Karpas-422 (cell line): ENCODE results near the gene KLRG1. TPM values are rescaled to one million over a fixed set of nuclear protein-coding genes. Genes with fewer than 3 reads are reported as not detected.

Experiments used
- DNase-seq: peaks from one replicate; pipeline ENCODE4 v3.0.0-alpha.2; 2015
- H2AFZ ChIP-seq: fragments of 200-600 bp; sonication (generic); 2 replicates; pipeline ENCODE4 v1.6.1; 2014; ENCODE audit warnings: antibody characterized with exemption, low read length, mixed read lengths
- H3K27ac ChIP-seq: fragments of 200-600 bp; sonication (generic); 2 replicates; pipeline ENCODE4 v1.5.1; 2014; ENCODE audit warnings: mild to moderate bottlenecking, low read length, moderate library complexity
- H3K27me3 ChIP-seq: fragments of 200-600 bp; sonication (generic); 2 replicates; pipeline ENCODE4 v1.6.1; 2014; ENCODE audit warnings: low read length, mixed read lengths
- H3K36me3 ChIP-seq: fragments of 200-600 bp; sonication (generic); 2 replicates; pipeline ENCODE4 v1.6.1; 2014; ENCODE audit warnings: low read length, mixed read lengths; ENCODE audit not compliant: insufficient read depth
- H3K4me1 ChIP-seq: fragments of 200-600 bp; sonication (generic); 2 replicates; pipeline ENCODE4 v1.6.1; 2014; ENCODE audit warnings: mild to moderate bottlenecking, low read length, mixed read lengths
- H3K4me2 ChIP-seq: fragments of 200-600 bp; sonication (generic); 2 replicates; pipeline ENCODE4 v1.6.1; 2014; ENCODE audit warnings: low read length, low read depth, mild to moderate bottlenecking; ENCODE audit not compliant: poor library complexity, severe bottlenecking
- H3K4me3 ChIP-seq: fragments of 200-600 bp; sonication (generic); 2 replicates; pipeline ENCODE4 v1.5.1; 2014; ENCODE audit warnings: mild to moderate bottlenecking, antibody characterized with exemption, low read length, mixed read lengths
- H3K79me2 ChIP-seq: fragments of 200-600 bp; sonication (generic); 2 replicates; pipeline ENCODE4 v1.6.1; 2014; ENCODE audit warnings: mild to moderate bottlenecking, low read length, mixed read lengths
- H3K9ac ChIP-seq: fragments of 200-600 bp; sonication (generic); 2 replicates; pipeline ENCODE4 v1.6.0; 2014; ENCODE audit warnings: low read length
- H3K9me2 ChIP-seq: fragments of 200-600 bp; sonication (generic), shearing (Covaris generic); replicated peaks from 2 replicates; pipeline ENCODE4 v1.6.0; 2014; ENCODE audit warnings: mild to moderate bottlenecking, low read length, moderate library complexity; ENCODE audit not compliant: insufficient read depth
- H3K9me3 ChIP-seq: fragments of 300-700, 200-600 bp; sonication (generic); 2 replicates; pipeline ENCODE4 v1.6.1; 2014; ENCODE audit warnings: low read length, mixed read lengths
- H4K20me1 ChIP-seq: fragments of 200-600 bp; sonication (generic); 2 replicates; pipeline ENCODE4 v1.6.1; 2014; ENCODE audit warnings: mild to moderate bottlenecking, antibody characterized with exemption, low read length, low read depth; ENCODE audit not compliant: insufficient read depth
- total RNA-seq: library from RNA; depleted of rRNA; stranded (reverse); fragments of >200 nt; shearing (Covaris generic); gene quantifications from 2 replicates; pipeline ENCODE4 v1.2.3, GENCODE V29; 2014; ENCODE audit warnings: low replicate concordance; rRNA removed

KLRG1 gene
- total RNA-seq: 9.1 and 34.7 TPM in 2 replicates

GRCh38 chr12:8989413-8989812 is at the start of gene KLRG1:
KLRG1 (plus strand) TSS chr12:8989546; CDS start chr12:8989636, 90 bp downstream.
- no peak within 1 kb of the TSS for H3K4me3 ChIP-seq
- no peaks in the 10 kb centered on the region for H3K27me3 ChIP-seq
- H3K4me1 ChIP-seq: peaks cover 26% of the 10 kb centered on the region
- no peak within 1 kb of the TSS for H3K4me2 ChIP-seq
- H3K79me2 ChIP-seq: 0 out of 2 replicates have a peak, but pooled peaks cover 3% of the 10 kb centered on the region
- no peak for DNase-seq
- H2AFZ ChIP-seq: 0 out of 2 replicates have a peak within 1 kb of the TSS, but pooled peaks have one; percentile 64
- H3K9me2 ChIP-seq: no peaks in the 10 kb centered on the region
- H3K9me3 ChIP-seq: no peaks in the 10 kb centered on the region
- H3K9ac ChIP-seq: no peak within 1 kb of the TSS
- H4K20me1 ChIP-seq: no peaks in the 10 kb centered on the region
- H3K36me3 ChIP-seq: no peaks in the 10 kb centered on the region
- H3K27ac ChIP-seq: 0 out of 2 replicates have a peak within 1 kb of the TSS, but pooled peaks have one; percentile 5

GRCh38 chr12:8941691-8942478 is 47.5 kb upstream of the KLRG1 start:
- peaks cover 55% of the 10 kb centered on the region; the same call in 1 of the 2 replicates for H3K36me3 ChIP-seq

GRCh38 chr12:8943565-8944186 is 45.7 kb upstream of the KLRG1 start:
- no peaks in the 10 kb centered on the region for H3K9me2 ChIP-seq
- H3K27me3 ChIP-seq: no peaks in the 10 kb centered on the region
- no peak overlapping the region for H3K4me2 ChIP-seq
- no peak overlapping the region for H3K4me3 ChIP-seq
- DNase-seq: peak; percentile 30
- peaks cover 41% of the 10 kb centered on the region for H3K79me2 ChIP-seq
- peaks cover 20% of the 10 kb centered on the region for H3K4me1 ChIP-seq
- H3K9me3 ChIP-seq: no peaks in the 10 kb centered on the region
- H3K9ac ChIP-seq: no peak overlapping the region
- H4K20me1 ChIP-seq: peaks cover 37% of the 10 kb centered on the region
- H2AFZ ChIP-seq: no peak overlapping the region
- no peak overlapping the region for H3K27ac ChIP-seq
- peaks cover 57% of the 10 kb centered on the region; the same call in 1 of the 2 replicates for H3K36me3 ChIP-seq

More at GRCh38 chr12:8941691-8942478, 47.5 kb upstream of the KLRG1 start:
- no peak overlapping the region for H3K4me2 ChIP-seq
- no peak for DNase-seq
- peaks cover 5% of the 10 kb centered on the region for H3K4me1 ChIP-seq
- H2AFZ ChIP-seq: no peak overlapping the region
- H3K27me3 ChIP-seq: no peaks in the 10 kb centered on the region
- peaks cover 23% of the 10 kb centered on the region for H3K79me2 ChIP-seq
- no peak overlapping the region for H3K9ac ChIP-seq
- H3K27ac ChIP-seq: no peak overlapping the region
- no peaks in the 10 kb centered on the region for H3K9me2 ChIP-seq
- no peak overlapping the region for H3K4me3 ChIP-seq
- H3K9me3 ChIP-seq: no peaks in the 10 kb centered on the region
- peaks cover 19% of the 10 kb centered on the region; the same call in 1 of the 2 replicates for H4K20me1 ChIP-seq

GRCh38 chr12:8946733-8947132 is 42.6 kb upstream of the KLRG1 start:
- Histone ChIP-seq H3K9me3 (no peaks in the 10 kb centered on the region), H3K4me3 (peak overlapping the region; percentile 77; the same call in 1 of the 2 replicates), H3K36me3 (peaks cover 51% of the 10 kb centered on the region; the same call in 1 of the 2 replicates), H2AFZ (no peak overlapping the region), H4K20me1 (peaks cover 39% of the 10 kb centered on the region), H3K27me3 (no peaks in the 10 kb centered on the region), H3K79me2 (peaks cover 66% of the 10 kb centered on the region), H3K9ac (no peak overlapping the region), H3K27ac (0 out of 2 replicates have a peak overlapping the region, but pooled peaks have one; percentile 7), H3K9me2 (no peaks in the 10 kb centered on the region), H3K4me2 (peak overlapping the region; percentile 85), H3K4me1 (peaks cover 27% of the 10 kb centered on the region)
- no peak for DNase-seq

GRCh38 chr12:8947737-8948136 is 41.6 kb upstream of the KLRG1 start:
- peak; percentile 44 for DNase-seq
- Histone ChIP-seq H3K36me3 (peaks cover 45% of the 10 kb centered on the region), H3K4me2 (peak overlapping the region; percentile 85), H3K79me2 (peaks cover 76% of the 10 kb centered on the region), H3K9me3 (no peaks in the 10 kb centered on the region), H3K9ac (peak overlapping the region; percentile 95), H2AFZ (no peak overlapping the region), H3K4me1 (peaks cover 27% of the 10 kb centered on the region), H3K27me3 (no peaks in the 10 kb centered on the region), H4K20me1 (peaks cover 39% of the 10 kb centered on the region), H3K9me2 (no peaks in the 10 kb centered on the region), H3K4me3 (peak overlapping the region; percentile 77), H3K27ac (peak overlapping the region; percentile 74)

GRCh38 chr12:8948701-8949341 is 40.5 kb upstream of the KLRG1 start:
- Histone ChIP-seq H3K4me3 (peak overlapping the region; percentile 77), H4K20me1 (peaks cover 39% of the 10 kb centered on the region), H3K4me2 (peak overlapping the region; percentile 85), H2AFZ (no peak overlapping the region), H3K36me3 (peaks cover 46% of the 10 kb centered on the region), H3K27me3 (no peaks in the 10 kb centered on the region), H3K27ac (peak overlapping the region; percentile 74), H3K9me3 (no peaks in the 10 kb centered on the region), H3K4me1 (peaks cover 27% of the 10 kb centered on the region), H3K79me2 (peaks cover 76% of the 10 kb centered on the region), H3K9ac (peak overlapping the region; percentile 95), H3K9me2 (no peaks in the 10 kb centered on the region)
- peak; percentile 68 for DNase-seq

GRCh38 chr12:8949342-8950220 is 39.8 kb upstream of the KLRG1 start, which contains the start of gene M6PR:
M6PR (minus strand) TSS chr12:8949645; CDS start chr12:8946404, 3,241 bp downstream.
- H2AFZ ChIP-seq: peak within 1 kb of the TSS; percentile 53
- DNase-seq: peak; percentile 99
- H3K36me3 ChIP-seq: peaks cover 40% of the 10 kb centered on the region
- H3K9ac ChIP-seq: peak within 1 kb of the TSS; percentile 95
- H3K79me2 ChIP-seq: peaks cover 78% of the 10 kb centered on the region
- peaks cover 33% of the 10 kb centered on the region for H4K20me1 ChIP-seq
- H3K9me2 ChIP-seq: no peaks in the 10 kb centered on the region
- no peaks in the 10 kb centered on the region for H3K9me3 ChIP-seq
- peak within 1 kb of the TSS; percentile 74 for H3K27ac ChIP-seq
- H3K4me2 ChIP-seq: peak within 1 kb of the TSS; percentile 85
- H3K4me3 ChIP-seq: peak within 1 kb of the TSS; percentile 77
- no peaks in the 10 kb centered on the region for H3K27me3 ChIP-seq
- peaks cover 27% of the 10 kb centered on the region for H3K4me1 ChIP-seq
